Right ventricle myocardium inferior (tissue), 1 donor: ENCODE data around the gene OR2A12. TPM values are rescaled to one million over a fixed set of nuclear protein-coding genes. Genes with fewer than 3 reads are reported as not detected.
"Not testable (repeated sequence)": the region's sequence is repeated elsewhere in the genome, so short reads cannot be mapped to it uniquely, and the experiment has no call there.

Source experiments
- ATAC-seq: fragments of 200-7000 bp; cut with Tn5 transposase; one replicate; pipeline ENCODE4 v1.9.1; 2020; ENCODE audit warnings: mild to moderate bottlenecking, moderate library complexity
- DNase-seq: peaks from one replicate; pipeline ENCODE4 v3.0.0; 2021; ENCODE audit errors: missing footprints
- intact Hi-C: fragments of 100-400 bp; cut with DNase I; formaldehyde crosslinking; loops from one replicate; pipeline ENCODE4 v1.11.0; 2022
- long read RNA-seq: library from polyadenylated mRNA; unstranded; transcript quantifications from one replicate; pipeline ENCODE4 v2.0.0, GENCODE V29; 2021
- total RNA-seq: library from RNA; stranded (reverse); fragmentation: NEBNext Ultra II Directional; extraction: Animal tissue kit (Norgen Biotek cat#: 25700); gene quantifications from one replicate; pipeline ENCODE4 v1.2.1, GENCODE V29; 2021
- donor health status: DM: no; HTN: yes; CAD: no; lungs with severe emphysema.

The OR2A12 gene
- total RNA-seq: not detected
- long read RNA-seq: 0 reads

GRCh38 chr7:144085978-144086377 is at the start of gene OR2A12:
OR2A12 (plus strand) TSS chr7:144086278; CDS start chr7:144095108, 8,830 bp downstream.
- ATAC-seq (no peak), DNase-seq (no peak)
- intact Hi-C loops: no loop called here

- DNase-seq (no peak), ATAC-seq (no peak)
- intact Hi-C loops: no loop called here
Measured at GRCh38 chr7:144036302-144036885, 49.7 kb upstream of the OR2A12 start.

- ATAC-seq (peak; percentile 62), DNase-seq (no peak)
- intact Hi-C loops: no loop called here
Measured at GRCh38 chr7:144037414-144038035, 48.6 kb upstream of the OR2A12 start.

- DNase-seq (no peak), ATAC-seq (no peak)
- intact Hi-C loops: no loop called here
Measured at GRCh38 chr7:144038887-144039286, 47.2 kb upstream of the OR2A12 start.

GRCh38 chr7:144048648-144049047 is 37.4 kb upstream of the OR2A12 start, which contains the start of gene OR2A5:
OR2A5 (plus strand) TSS chr7:144048948; CDS start chr7:144050402, 1,454 bp downstream.
- ATAC-seq (no peak), DNase-seq (no peak)
- intact Hi-C loops: no loop called here

GRCh38 chr7:144049491-144049890 is 36.6 kb upstream of the OR2A12 start:
- DNase-seq (no peak), ATAC-seq (no peak)
- intact Hi-C loops: no loop called here

GRCh38 chr7:144050093-144050492 is 36.0 kb upstream of the OR2A12 start:
- intact Hi-C loops: no loop called here
- ATAC-seq (no peak), DNase-seq (no peak)

GRCh38 chr7:144050884-144051283 is 35.2 kb upstream of the OR2A12 start:
- ATAC-seq, DNase-seq, intact Hi-C loops: not testable (repeated sequence)

GRCh38 chr7:144057954-144058353 is 28.1 kb upstream of the OR2A12 start:
- ATAC-seq: no peak
- intact Hi-C loops: no loop called here
- no peak for DNase-seq

GRCh38 chr7:144063710-144064109 is 22.4 kb upstream of the OR2A12 start:
- DNase-seq: no peak
- intact Hi-C loops: no loop called here
- ATAC-seq: no peak

GRCh38 chr7:144069511-144069910 is 16.6 kb upstream of the OR2A12 start, which contains the start of gene OR2A25:
OR2A25 (plus strand) TSS chr7:144069811; CDS start chr7:144074220, 4,409 bp downstream.
- no peak for ATAC-seq
- intact Hi-C loops: no loop called here
- no peak for DNase-seq

- intact Hi-C loops: no loop called here
- DNase-seq: no peak
- no peak for ATAC-seq
Measured at GRCh38 chr7:144069953-144070352, 16.1 kb upstream of the OR2A12 start.

GRCh38 chr7:144074374-144074773 is 11.7 kb upstream of the OR2A12 start:
- DNase-seq: no peak
- no peak for ATAC-seq
- intact Hi-C loops: no loop called here

- intact Hi-C loops: no loop called here
- ATAC-seq (no peak), DNase-seq (no peak)
Measured at GRCh38 chr7:144086730-144087129, 652 bp downstream of the OR2A12 start.

GRCh38 chr7:144087230-144087629 is 1.2 kb downstream of the OR2A12 start:
- ATAC-seq (no peak), DNase-seq (no peak)
- intact Hi-C loops: no loop called here

GRCh38 chr7:144090667-144091066 is 4.6 kb downstream of the OR2A12 start:
- DNase-seq: no peak
- ATAC-seq: no peak
- intact Hi-C loops: no loop called here

GRCh38 chr7:144098776-144099175 is 12.7 kb downstream of the OR2A12 start:
- intact Hi-C loops: no loop called here
- ATAC-seq: no peak
- no peak for DNase-seq

GRCh38 chr7:144100607-144101006 is 14.5 kb downstream of the OR2A12 start:
- DNase-seq: no peak
- ATAC-seq: no peak
- intact Hi-C loops: no loop called here

GRCh38 chr7:144102041-144102440 is 16.0 kb downstream of the OR2A12 start:
- ATAC-seq: no peak
- no peak for DNase-seq
- intact Hi-C loops: no loop called here

GRCh38 chr7:144105211-144105610 is 19.1 kb downstream of the OR2A12 start:
- intact Hi-C loops: no loop called here
- ATAC-seq (no peak), DNase-seq (no peak)

GRCh38 chr7:144109283-144109682 is 23.2 kb downstream of the OR2A12 start, which contains the start of gene OR2A2:
OR2A2 (plus strand) TSS chr7:144109583; CDS start chr7:144109583, 0 bp downstream.
- intact Hi-C loops: no loop called here
- ATAC-seq: no peak

More at GRCh38 chr7:144109283-144109682, 23.2 kb downstream of the OR2A12 start, which contains the start of gene OR2A2:
- no peak for DNase-seq
